ENCODE results near the gene MRPL1. TPM values are rescaled to one million over a fixed set of nuclear protein-coding genes. Genes with fewer than 3 reads are reported as not detected.

The MRPL1 gene
- polyA plus RNA-seq, 2 of the 4 experiments (the other 2 are of a cell fraction), result 24.6 to 62.3 TPM

DNA sequence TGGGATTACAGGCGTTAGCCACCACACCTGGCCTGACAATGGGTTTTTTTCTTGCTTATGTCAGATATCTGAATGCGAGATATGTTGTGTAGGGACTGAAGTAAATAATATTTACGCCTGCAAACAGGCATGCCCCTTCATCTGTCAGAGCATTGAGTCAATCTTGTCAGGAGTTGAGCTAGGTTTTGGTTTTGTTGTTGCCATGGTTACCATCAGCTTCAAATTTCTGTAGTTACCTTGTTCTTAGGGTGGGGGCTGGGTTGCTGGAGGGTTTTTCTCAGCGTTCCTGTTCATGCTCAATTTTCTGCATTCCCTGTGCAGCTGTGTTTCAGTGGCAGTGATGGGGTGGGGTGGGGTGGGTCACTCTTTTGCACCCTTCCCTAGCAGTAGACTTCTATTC lies 14.5 kb downstream of the MRPL1 start:
- TF ChIP-seq TP53 (CRISPR knock-in tag; IDR thresholded peaks at IDR 0.05), result no peak
- no peak for TF ChIP-seq RCOR1 (IDR thresholded peaks at IDR 0.05; ENCODE audit: low read depth, low read length)
- TF ChIP-seq GATA3 (IDR thresholded peaks at IDR 0.05; ENCODE audit: borderline replicate concordance), result no peak
- TF ChIP-seq HOXB5 (CRISPR knock-in tag; IDR thresholded peaks at IDR 0.05), result no peak
- TF ChIP-seq EP300 (IDR thresholded peaks at IDR 0.05), result no peak
- TF ChIP-seq, protein P1, sequence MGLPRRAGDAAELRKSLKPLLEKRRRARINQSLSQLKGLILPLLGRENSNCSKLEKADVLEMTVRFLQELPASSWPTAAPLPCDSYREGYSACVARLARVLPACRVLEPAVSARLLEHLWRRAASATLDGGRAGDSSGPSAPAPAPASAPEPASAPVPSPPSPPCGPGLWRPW (IDR thresholded peaks at IDR 0.05), result no peak
- no peak for TF ChIP-seq MYC (IDR thresholded peaks at IDR 0.05; ENCODE audit: borderline replicate concordance, low read length)
- TF ChIP-seq TFCP2L1 (CRISPR knock-in tag; IDR thresholded peaks at IDR 0.05), result no peak
- no peak for TF ChIP-seq BHLHE40 (IDR thresholded peaks at IDR 0.05; ENCODE audit: low read depth, low read length)
- no peak for TF ChIP-seq MAZ (IDR thresholded peaks at IDR 0.05; ENCODE audit: borderline replicate concordance, low read depth, low read length)
- TF ChIP-seq CEBPB (IDR thresholded peaks at IDR 0.05), result no peak
- TF ChIP-seq SMC3 (IDR thresholded peaks at IDR 0.05), result no peak
- TF ChIP-seq JUN (IDR thresholded peaks at IDR 0.05), result no peak
- no peak for TF ChIP-seq POLR2AphosphoS2 (conservative IDR thresholded peaks at IDR 0.05; ENCODE audit: low read length)
- TF ChIP-seq NR3C1 (IDR thresholded peaks at IDR 0.05), result no peak
- no peak for TF ChIP-seq CHD2 (IDR thresholded peaks at IDR 0.05; ENCODE audit: low read length, partially characterized antibody)
- no peak for ATAC-seq
- Histone ChIP-seq H3K9me3 (no peaks in the 10 kb centered on the region), H3K27ac (no peak overlapping the region), H3K4me1 (peaks cover 16% of the 10 kb centered on the region), H3K4me3 (no peak overlapping the region), H3K4me2 (no peak overlapping the region)
- FAIRE-seq, result no peak
- ChIA-PET CTCF (interaction anchor here (1.0 kb wide), 1 partner anchor 59 kb away, joined by 3 read pairs; no protein-coding TSS in a partner anchor), POLR2A (no interaction called here)
- no peak for DNase-seq (ENCODE audit: low read depth in 1 of 2, low spot score in 1 of 2)
- WGBS (ENCODE audit: missing lambda C conversion rate), result 97% methylated on average over 4 of the region's 4 CpGs

DNA sequence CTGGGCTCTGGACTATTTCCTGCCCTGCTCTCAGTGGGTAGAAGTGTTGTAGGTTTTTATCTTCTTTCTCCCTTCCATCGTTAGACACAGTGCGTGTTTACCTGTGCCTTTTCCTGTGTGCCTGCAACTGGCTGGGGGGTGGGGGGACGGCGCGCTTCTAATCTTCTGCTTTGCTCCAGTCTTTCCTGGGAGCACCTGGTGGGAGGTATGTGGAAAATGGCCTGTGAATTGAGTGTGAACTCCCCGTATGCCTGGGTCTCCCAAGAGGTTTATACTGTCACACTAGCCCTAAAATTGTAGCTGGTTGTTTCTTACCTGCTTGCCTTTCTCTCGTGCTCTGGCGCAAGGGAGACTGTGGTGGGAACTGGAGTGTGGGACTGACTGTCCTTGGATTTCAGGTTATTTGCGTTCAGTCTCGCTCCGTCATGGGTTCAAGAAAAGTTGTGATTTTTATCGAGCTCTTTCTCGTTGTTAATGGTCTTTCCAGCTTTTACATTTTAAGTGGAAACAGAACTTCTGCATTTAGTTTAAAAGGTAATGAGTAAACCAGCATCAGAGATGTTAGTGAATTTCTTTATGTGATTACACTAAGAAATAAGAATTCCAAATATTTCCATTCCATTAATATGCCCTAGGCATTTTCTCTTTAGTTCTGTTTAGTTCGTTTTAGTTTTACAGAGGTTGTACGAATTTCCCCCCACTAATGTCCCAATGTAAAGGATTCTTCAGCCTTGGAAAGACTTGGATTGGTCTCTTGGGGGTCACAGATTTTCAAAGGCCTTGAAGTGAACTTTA lies 15.3 kb downstream of the MRPL1 start:
- TF ChIP-seq HOXA7 (CRISPR knock-in tag; IDR thresholded peaks at IDR 0.05), result no peak
- TF ChIP-seq CBX2 (IDR thresholded peaks at IDR 0.05; ENCODE audit: borderline replicate concordance, low read depth), result no peak
- no peak for TF ChIP-seq NPAS2 (CRISPR knock-in tag; IDR thresholded peaks at IDR 0.05; ENCODE audit: borderline replicate concordance)
- no peak for TF ChIP-seq ZFP36 (IDR thresholded peaks at IDR 0.05; ENCODE audit: borderline replicate concordance, partially characterized antibody)
- no peak for TF ChIP-seq TFCP2L1 (CRISPR knock-in tag; IDR thresholded peaks at IDR 0.05)
- no peak for TF ChIP-seq RAD21 (conservative IDR thresholded peaks at IDR 0.05 in 1 of 2, IDR thresholded peaks at IDR 0.05 in 1 of 2)
- no peak for TF ChIP-seq FOSB (CRISPR knock-in tag; IDR thresholded peaks at IDR 0.05)
- TF ChIP-seq, protein P2, sequence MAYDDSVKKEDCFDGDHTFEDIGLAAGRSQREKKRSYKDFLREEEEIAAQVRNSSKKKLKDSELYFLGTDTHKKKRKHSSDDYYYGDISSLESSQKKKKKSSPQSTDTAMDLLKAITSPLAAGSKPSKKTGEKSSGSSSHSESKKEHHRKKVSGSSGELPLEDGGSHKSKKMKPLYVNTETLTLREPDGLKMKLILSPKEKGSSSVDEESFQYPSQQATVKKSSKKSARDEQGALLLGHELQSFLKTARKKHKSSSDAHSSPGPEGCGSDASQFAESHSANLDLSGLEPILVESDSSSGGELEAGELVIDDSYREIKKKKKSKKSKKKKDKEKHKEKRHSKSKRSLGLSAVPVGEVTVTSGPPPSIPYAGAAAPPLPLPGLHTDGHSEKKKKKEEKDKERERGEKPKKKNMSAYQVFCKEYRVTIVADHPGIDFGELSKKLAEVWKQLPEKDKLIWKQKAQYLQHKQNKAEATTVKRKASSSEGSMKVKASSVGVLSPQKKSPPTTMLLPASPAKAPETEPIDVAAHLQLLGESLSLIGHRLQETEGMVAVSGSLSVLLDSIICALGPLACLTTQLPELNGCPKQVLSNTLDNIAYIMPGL (CRISPR knock-in tag; IDR thresholded peaks at IDR 0.05; ENCODE audit: borderline replicate concordance), result no peak
- TF ChIP-seq RARB (CRISPR knock-in tag; IDR thresholded peaks at IDR 0.05), result no peak
- TF ChIP-seq KDM1A (IDR thresholded peaks at IDR 0.05; ENCODE audit: low read depth), result no peak
- TF ChIP-seq POLR2A (IDR thresholded peaks at IDR 0.05; ENCODE audit: low read length), result no peak
- TF ChIP-seq GATA3 (IDR thresholded peaks at IDR 0.05; ENCODE audit: borderline replicate concordance), result no peak
- TF ChIP-seq CHD2 (IDR thresholded peaks at IDR 0.05; ENCODE audit: low read length, partially characterized antibody), result no peak
- TF ChIP-seq EP300 (IDR thresholded peaks at IDR 0.05), result no peak
- TF ChIP-seq, protein P3, sequence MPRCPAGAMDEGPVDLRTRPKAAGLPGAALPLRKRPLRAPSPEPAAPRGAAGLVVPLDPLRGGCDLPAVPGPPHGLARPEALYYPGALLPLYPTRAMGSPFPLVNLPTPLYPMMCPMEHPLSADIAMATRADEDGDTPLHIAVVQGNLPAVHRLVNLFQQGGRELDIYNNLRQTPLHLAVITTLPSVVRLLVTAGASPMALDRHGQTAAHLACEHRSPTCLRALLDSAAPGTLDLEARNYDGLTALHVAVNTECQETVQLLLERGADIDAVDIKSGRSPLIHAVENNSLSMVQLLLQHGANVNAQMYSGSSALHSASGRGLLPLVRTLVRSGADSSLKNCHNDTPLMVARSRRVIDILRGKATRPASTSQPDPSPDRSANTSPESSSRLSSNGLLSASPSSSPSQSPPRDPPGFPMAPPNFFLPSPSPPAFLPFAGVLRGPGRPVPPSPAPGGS (IDR thresholded peaks at IDR 0.05), result no peak
- ChIA-PET CTCF (interaction anchor here (1.0 kb wide), 1 partner anchor 60 kb away, joined by 3 read pairs; no protein-coding TSS in a partner anchor), POLR2A (no interaction called here)
- FAIRE-seq (no peak), DNase-seq (ENCODE audit: low read depth in 1 of 2, low spot score in 1 of 2) (no peak), ATAC-seq (no peak)
- Histone ChIP-seq H3K4me1 (peaks cover 22% of the 10 kb centered on the region), H3K4me2 (no peak overlapping the region), H3K9me3 (no peaks in the 10 kb centered on the region), H3K4me3 (no peak overlapping the region), H3K27ac (no peak overlapping the region)
- 94% methylated on average over 15 of the region's 15 CpGs for WGBS (ENCODE audit: missing lambda C conversion rate)

All from A549 (cell line).